HEK293T (cell line): ENCODE data around the gene STARD13.

Experiments used
- BHLHE40 ChIP-seq: fragments of 450-650 bp; IDR thresholded peaks from 2 replicates; pipeline ENCODE4 v1.6.1; 2016; ENCODE audit warnings: mild to moderate bottlenecking, moderate library complexity, borderline replicate concordance
- FOXA1 ChIP-seq: fragments of 450-650 bp; IDR thresholded peaks from 2 replicates; pipeline ENCODE4 v1.6.1; 2016; ENCODE audit warnings: mild to moderate bottlenecking
- L3MBTL2 ChIP-seq: fragments of 450-650 bp; conservative IDR thresholded peaks from 2 replicates; pipeline ENCODE4 v1.6.1; 2016; ENCODE audit warnings: mild to moderate bottlenecking
- SP1 ChIP-seq: fragments of 450-650 bp; IDR thresholded peaks from 2 replicates; pipeline ENCODE4 v1.6.1; 2017
- SUZ12 ChIP-seq: fragments of 450-650 bp; IDR thresholded peaks from 2 replicates; pipeline ENCODE4 v1.6.1; 2016; ENCODE audit warnings: mild to moderate bottlenecking

GRCh38 chr13:33289966-33290365, 4.4 kb upstream of the STARD13 start:
- TF ChIP-seq SUZ12 = no peak
- TF ChIP-seq BHLHE40 = no peak
- no peak for TF ChIP-seq L3MBTL2
- no peak for TF ChIP-seq FOXA1
- no peak for TF ChIP-seq SP1
